Measurements from ENCODE around the gene TNFRSF13B.

Gene TNFRSF13B

DNA sequence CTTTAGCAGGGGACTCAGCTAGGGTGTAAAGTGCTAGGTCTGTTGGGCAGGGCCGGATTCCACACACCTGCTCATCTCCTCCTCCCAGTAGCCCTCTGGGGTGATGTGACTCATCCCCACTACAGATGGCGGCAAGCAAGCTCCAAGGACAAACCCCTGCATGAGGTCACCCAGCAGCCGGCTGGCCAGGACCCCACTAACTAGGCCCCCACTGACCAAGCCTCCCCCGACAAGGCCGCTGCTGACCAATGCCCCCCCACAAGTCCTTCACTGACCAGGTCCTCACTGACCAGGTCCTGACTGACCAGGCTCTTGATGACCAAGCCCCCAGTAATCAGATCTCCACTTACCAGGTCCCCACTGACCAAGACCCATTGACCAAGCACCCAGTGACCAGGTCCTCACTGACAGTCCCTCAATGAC is 36.7 kb downstream of the TNFRSF13B start:
- no peak for DNase-seq

DNA sequence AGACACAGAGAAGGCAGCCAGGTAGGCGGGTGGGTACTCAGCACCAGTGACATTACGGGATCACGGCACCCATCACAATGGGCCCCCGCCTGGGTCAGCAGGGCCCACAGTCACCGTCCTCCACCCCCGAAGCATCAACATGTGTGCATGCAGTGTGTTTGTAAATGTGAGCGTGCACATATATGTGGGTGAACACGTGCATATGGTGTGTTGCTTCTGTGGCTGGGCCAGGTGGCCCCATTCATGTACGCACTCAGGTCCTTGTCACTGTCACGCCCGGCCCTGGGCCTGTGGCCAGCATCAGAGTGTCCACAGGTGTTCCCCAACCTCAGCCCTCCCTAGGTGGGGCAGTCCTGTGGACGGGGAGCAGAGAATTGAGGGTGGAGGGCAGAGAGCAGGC is 37.1 kb downstream of the TNFRSF13B start:
- DNase-seq = no peak

DNA sequence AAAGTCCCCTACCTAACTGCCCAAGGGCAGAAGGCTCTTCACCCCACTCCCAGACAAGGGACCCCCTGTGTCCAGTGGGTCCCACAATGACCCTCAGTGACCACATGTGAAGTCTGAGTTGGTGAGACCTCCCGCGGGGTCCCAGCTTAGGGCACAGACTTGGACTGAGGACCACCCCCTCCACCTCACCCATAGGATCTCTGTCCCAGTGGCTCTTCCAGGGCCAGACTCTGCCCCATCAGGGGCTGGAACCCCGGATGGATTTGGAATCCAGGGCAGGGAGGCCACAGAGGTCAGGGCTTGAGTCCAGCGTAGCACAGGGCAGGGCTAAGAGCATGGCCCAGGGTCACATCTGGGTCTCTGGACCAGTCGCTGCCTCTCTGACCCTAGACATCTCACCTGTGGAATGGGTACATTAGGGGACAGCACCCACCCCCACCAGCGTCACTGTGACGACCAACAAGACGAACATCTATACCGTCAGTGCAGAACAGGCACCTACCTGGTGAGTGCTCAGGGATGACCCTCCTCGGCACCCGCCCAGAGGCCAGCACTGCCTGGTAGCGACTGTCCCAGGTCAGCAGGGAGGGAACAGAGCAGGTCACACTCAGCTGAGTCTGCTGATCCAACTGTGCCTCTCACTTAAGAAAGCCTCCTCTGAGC is 37.7 kb downstream of the TNFRSF13B start:
- no peak for DNase-seq

DNA sequence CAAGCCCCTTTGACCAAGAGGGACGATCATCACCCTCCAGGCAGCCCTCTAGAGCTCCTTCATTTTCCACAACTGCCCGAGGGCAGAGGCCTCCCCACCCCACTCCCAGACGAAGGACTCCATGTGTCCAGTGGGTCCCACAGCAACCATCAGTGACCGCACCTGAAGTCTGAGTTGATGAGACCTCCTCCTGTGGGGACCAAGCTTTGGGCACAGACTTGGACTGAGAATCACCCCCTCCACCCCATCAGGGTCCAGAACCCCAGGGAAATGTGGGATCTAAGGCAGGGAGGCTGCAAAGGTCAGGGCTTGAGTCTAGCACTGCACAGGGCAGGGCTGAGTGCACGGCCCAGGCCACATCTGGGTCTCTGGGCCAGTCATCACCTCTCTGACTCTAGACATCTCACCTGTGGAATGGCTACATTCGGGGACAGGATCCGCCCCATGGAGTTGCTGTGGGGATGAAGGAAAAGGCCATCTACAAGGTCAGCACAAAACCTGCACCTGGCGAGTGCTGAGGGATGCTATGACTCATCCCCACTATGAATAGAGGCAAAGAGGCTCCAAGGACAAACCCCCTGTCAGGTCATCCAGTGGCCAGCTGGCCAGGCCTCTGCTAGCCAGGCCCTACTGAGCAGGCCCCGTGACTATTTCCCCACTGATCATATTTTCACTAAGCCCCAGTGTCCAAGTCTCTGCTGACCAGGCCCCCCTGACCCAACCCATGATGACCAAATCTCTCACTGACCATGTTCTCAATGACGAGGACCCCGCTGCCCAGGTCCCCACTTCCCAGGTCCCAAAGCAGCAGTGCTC is 38.4 kb downstream of the TNFRSF13B start:
- no peak for DNase-seq

DNA sequence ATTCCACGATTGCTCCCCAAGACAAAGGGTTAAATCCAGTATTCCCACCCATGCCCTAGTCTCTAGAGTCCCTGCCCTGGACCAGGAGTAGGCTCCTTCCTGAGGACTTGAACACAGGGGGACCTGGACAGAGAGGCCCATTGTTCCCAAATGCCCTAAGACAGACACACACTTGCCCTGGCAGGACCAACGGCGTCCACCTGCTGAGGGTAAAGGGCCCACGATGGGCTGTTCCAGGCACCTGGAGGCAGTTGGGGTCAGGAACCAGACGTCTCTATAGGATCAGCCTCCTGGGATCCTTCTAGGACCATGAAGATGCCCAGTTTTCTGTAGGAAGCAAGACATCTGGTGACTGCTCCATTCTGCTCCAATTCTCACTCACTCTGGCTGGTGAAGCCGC is 39.3 kb downstream of the TNFRSF13B start:
- DNase-seq = no peak

DNA sequence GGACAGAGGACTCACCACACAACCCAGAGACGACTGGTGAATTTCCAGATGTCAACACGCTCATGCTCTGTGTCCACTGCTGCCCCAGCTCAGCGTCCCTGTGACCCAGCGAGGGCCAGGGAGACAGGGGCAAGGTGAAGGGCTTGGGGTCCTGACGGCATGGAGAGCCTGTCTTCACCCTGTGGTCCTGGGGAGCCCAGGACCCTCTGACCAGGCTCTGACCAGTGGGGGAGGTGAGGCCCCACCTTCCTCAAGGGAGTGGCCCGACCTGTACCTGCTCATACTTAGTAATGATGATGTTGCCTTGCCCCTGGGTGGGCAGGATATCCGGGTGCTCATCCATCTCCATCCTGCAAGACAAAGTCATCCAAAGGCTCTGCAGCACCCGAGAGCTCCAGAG is 39.8 kb downstream of the TNFRSF13B start:
- DNase-seq = no peak

DNA sequence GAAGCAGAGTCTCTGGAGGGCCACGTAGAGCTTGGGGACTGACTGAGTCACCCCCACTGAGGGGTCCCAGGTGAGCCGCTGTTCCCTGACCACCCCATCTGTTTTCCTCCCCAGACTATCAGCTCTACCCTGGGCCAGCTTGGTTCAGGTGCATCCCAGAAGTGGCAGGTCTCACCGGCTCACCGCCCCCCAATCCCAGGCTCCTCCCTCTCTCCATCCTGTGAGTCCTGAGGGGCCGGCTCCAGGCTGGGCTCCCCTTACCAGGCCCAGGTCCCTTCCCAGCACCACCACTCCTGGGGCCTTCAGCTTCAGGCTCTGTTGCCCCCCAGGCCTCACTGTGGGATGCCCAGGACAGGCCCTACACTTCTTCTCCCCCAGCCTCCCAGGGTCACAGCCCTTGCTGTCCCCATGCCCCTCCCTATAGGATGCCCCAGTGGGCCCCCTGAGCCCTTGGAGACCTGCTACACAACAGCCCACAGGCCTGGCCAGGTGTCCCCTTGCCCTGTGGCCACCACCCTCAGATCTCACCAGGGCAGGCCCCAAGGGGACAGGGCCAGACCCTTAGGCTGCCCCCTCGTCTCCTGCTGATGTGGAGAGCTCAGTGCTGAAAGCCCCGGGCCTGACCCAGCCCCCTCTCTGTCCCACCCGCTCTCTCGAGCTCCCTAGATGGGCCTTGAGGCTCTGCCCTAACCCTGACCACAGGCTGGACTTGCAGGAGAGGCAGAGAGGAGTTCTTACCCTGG is 40.4 kb downstream of the TNFRSF13B start:
- no peak for DNase-seq

DNA sequence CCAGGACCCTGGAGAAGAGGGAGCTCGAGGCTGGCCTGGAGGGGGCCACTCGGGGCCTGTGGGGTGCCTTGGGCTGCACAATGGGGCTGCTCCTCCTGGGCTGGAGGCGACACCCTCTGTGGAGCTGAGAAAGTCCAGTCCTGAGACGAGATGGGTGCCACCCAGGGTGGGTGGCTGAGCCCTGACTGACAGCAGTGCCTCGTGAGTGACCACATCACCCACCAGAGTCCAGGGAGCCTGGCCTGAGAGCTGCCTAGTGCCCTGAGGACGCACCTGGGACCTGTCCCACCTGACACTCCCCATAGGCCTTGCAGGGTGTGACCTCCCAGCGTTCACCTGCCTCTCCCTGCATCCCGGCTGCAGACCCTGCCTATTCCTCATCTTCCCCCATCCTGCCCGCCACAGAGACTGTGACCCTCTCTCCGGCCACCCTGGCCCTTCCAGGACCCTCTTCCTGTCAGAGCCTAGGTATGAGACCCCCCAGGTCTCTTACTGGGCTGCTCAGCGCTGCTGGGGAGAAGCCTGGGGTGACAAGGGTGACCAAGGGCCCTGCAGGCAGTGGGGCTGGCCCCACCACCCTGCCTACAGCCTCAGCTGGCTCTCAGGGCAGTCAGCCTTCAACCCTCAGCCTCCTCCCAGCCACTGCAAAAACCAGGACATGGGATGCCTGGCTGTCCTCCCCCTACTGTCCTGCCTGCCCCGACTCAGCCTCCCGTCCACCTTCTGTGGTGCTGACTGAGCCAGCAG is 41.2 kb downstream of the TNFRSF13B start:
- no peak for DNase-seq

DNA sequence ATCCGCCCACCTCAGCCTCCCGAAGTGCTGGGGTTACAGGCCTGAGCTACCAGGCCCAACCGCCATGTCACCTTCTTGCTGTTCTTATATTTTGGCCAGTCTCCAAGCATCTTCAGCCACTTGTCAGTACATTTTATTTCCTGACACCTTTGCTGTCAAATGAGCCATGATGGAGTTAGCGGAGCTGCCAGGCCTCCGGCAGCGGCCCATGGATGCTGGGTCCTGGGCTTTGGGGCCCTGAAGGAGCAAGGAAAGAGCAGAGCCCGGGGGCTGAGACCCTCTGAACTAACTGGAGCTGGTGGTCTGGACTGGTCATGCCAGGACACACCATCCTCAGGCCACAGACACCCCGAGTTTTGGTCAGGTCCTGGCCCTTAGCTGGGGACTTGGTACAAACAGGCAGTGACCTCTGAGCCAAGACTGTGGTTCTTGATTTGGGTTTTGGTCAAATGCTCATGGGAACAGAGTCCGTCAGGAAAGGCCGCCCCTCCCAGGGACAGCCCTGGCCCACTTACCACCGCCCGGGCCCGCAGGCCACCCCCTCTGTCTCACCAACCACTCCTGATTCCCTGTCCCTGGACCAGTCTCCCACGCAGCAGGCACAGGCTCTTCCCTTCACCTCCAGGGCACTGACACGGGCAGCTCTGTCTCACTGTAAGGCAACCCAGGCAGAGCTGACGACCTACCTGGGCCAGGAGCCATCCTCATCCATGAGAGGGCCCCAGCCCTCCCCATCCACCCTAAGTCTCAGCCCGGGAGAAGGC is 42.0 kb downstream of the TNFRSF13B start:
- no peak for DNase-seq

DNA sequence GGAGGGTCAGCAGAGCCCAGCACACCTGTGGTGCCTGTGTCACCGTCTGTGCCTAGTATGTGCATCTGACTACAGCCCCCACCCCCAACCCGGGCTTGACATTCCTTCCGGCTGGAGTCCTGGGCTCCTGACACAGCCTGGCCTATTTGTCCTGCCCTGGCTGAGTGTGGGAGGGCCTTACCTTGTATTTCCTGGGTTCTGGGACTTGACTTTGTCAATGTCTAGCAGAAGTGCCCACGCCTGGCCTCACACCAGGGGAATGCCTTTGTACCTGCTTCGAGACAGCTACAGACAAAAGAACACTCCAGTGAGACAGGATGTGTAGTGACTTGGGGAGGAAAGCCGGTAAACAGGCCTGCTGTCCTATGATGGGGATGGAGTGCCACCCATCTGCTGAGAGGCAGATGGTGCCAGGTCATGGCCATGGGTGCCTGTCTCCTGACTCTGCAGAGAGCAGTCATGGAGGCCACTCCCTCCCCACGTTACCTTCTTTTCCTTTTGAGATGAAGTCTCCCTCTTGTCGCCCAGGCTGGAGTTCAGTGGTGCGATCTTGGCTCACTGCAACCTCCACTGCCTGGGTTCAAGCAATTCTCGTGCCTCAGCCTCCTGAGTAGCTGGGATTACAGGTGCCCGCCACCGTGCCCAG is 42.8 kb downstream of the TNFRSF13B start:
- DNase-seq = no peak

DNA sequence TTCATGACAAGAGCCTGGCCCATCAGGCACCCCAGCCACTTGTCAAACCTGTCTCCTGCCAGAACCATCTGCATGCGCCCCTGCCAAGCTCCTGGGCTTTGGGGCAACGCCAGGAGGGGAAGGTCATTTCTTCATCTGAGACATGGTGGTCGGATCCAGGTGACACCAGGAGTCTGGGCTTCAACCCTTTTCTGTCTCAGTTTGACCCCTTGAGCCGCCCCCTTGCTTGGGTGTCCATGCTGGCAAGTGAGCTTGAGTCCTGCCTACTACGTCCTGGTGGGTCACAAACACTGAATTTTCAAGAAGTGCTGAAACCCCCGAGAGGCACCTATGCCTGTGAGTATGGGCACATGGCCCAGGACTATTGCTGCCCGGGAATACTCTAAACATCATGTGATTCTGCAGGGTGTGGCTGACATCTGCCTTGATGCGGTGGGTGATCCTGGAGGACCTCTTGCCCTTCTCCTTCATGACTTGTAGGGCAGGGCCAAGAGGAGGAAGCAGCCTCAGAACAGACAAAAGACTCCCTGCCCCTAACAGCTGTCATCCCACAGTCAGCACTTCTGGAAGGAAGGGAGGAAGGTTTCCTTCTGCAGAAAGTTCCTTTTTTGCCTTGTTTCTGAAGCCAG is 43.4 kb downstream of the TNFRSF13B start:
- no peak for DNase-seq

DNA sequence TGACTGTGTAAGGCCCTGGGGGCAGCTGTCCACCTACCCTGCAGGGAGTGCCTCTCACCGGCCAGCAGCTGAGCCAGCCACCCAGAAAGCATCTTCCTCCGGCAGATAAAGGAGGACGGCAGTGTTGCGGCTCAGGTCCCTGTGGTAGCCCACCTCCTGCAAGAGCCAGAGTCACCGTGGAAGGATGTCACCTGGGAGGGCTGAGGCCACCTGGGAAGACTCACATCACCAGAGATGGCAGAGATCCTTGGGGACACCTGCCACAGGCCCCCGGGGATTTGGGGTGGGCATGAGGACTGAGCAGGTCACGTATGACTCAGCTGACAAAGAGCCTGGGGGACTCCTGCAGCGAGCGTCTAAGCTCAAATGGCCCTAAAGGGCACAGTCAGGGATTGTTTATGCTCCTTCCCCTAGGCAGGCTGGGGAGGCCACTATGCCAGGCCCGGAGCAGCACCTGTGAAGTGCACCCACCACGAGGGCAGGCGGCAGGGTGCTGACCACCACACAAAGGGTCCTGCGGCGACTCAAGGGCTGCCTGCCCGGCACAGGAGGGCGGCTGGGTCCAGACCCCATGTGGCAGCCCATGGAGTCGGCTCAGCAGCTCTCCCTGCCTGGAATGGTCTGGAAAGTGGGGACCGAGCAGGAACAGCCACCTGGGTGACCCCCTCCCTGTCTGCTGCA is 44.1 kb downstream of the TNFRSF13B start:
- DNase-seq = no peak

DNA sequence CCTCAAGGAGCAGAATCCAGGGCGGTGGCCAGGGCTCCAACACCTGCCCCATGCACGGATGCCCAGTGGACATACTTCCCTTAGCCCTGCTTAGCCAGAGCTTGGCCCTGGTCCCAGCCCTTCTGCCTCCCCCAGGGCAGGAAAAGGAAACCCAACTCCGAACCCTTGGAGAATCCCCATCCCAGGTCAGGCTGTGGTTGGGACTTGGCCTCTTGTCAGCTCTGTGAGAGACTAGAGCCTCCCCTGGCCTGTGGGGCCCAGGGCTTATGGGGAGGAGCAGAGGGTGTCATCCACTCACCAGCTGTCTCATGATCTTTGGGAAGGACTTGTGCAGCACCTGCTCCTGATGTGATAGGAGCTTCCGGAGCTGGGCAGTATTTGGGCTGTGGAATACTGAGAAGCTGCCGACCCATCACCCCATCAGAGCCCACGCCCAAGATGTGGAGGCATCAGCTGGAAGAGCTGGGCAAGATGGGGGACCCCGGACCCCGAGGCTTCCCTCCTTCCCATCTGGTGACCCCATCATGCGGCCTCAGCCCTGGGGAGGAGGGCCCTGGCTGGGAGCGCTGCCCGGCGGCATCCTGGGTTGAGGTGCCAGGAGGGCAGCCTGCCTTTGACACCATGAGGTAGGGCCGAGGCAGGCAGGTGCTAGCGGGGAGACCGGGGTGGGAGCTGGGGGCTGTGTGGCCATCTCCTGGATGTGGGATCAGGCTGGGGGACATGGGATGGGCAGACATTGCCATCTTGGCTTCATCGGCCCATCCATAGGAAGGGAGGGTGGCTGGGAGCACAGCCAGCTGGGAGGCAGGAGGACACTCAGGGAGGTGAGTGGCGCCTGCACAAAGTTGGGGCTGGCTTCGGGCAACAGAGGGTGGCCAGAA is 45.1 kb downstream of the TNFRSF13B start:
- no peak for DNase-seq

DNA sequence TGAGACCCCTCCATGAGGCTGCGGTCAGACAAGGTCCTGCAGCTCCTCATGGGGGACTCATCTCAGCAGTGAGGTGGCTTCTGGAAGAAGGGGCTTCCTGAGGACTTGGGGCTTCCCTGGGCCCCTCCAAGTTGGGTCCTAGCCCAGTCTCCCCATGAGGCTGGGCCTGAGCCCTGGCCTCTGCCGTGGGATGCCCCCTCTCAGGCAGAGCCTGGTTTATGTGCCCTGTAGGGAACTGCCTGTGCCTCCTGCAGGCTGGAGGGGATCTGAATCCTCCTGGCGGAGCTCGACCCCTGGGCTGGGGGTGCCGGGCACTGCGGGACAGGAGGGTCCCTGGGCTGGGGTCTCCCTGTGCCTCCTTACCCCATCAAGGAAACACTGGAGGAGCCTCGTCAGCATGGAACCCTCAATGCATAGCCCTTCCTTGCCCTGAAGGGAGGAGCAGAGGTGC is 45.8 kb downstream of the TNFRSF13B start:
- no peak for DNase-seq

DNA sequence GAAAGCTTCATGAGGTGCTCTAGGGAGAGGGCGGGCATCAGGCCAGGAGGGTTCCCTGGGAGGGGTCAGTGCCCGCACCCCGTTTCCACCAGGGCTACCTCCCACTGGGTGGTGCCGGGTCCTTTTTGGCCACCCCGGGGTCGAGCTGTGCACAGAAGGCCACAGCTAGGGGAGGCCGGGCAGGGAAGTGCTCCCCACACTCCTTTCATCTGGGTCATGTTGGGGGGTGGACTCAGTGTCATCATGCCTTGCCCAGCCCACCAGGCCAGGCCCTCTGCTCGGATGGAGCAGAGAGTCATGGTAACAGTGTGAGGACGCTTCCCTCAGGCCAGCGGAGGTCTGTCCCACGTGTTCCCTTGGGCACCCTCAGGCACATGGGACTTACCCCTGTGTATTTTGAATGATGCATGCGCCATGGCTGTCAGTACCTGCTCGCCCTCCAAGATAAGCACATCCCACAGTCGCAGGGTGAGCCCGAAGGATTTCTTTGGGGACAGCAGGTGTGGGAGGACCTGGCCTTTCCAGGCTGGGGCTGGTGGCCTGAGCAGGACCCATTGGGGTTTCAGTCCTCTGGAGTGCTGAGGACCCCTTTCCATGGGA is 46.4 kb downstream of the TNFRSF13B start:
- no peak for DNase-seq

DNA sequence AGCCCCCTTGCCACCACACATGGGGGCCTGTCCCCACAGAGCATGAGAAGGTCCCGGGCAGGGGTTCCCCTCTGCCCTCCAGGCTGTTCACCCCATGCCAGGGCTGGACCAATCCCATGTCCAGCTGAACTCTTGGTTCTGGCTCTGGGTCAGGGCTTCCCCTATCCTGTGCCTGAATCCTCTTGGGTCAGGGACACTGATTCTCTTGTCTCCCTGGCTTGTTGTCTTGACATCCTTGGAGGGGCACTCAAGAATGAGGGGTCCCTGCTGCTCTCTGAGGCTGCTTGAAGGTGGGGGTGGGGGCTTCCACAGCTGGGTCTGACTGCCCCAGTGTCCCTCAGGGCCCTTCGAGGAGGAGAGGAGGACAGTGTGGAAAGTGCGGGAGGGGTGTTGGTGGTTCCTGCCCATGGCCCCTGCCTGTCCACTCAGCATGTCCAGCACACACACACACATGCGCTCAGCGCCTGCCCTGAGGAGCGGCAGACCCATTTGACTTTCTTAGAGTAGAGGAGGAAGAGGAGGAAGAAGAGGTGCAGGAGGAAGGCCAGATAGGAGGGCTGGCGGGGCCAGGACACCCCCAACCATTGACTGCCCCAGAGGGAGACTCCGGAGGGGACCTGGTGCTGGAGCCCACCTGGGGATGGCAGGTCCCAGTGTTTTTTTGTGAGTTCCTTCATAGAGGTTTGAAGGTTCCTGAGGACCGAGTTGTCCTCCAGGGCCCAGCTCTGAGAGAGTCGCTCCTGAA is 47.0 kb downstream of the TNFRSF13B start:
- no peak for DNase-seq

DNA sequence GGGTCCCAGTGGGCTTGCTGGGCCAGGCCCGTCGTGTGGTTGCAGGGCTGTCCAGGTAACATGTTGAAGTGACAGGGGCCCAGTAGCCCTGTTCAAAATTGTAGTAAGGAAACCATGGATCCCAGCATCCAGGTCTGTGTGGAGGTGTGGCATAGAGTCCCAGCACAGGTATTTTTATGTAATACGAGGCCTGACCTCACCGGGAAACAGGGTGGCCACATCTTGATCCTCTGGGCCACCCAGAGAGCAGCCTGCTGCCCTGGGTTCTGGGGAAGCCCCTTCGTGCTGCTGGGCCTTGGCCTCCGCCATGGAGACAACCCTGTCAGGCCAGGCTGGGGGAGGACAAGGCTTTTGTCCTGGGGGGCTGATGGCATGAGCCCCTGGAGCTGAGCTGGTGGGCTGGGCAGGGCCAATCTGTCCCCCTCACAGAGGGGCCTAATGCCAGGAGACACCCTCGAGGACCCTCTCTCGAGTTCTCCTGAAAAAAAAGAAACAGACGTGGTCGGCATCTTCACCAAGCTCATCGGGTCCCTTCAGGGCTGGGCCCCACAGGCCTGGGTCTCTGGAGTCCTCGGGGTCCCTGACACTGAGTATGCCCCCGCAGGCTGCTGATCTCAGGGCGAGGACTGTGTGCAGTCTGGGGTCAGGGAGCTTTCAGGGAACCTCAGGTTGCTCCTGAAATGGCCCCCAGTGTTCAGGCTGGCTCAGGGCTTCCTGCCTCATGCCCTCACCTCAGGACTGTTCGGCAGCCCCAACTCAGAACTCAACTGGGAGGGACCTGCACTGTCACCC is 47.8 kb downstream of the TNFRSF13B start:
- no peak for DNase-seq
